ENCODE measurements around the gene NEURL4.
A peak's percentile ranks its signal among the peaks of the same experiment; 100 is the strongest.

Gene NEURL4

DNA sequence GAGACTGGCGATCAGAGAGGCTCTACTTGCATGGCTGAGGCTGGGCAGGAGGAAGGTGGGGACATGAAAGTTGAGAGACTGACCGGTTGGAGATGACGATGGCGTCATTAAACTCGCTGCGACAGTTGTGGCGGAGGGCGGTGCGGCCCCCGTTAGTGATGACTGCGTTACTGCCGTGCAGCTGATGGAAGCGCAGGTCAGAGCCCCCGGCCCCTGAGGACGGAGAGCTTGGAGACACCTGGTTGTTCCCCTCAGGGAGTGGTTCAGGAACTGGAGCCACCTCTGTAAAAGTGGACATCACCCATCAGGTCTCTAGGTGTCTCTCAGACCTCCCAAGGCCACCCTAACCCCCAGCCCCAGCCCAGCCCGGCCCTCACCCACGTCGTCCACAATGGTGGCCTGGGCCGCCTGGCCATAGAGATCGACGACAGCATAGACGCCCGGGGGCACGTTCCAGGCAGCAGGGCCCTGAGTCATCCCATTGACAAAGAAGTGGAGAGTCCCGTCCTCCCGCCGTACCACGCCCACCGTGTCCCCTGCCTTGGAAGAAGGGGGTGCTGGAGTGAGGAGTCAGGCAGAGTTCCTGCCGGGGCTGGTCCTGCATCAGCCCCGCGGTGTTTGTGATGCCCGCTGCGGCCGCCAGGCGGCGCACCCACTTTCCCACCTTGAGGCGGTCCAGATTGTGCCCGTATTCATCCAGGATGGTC lies 5.3 kb downstream of the NEURL4 start:
- no peak overlapping the region for H3K4me3 ChIP-seq (ENCODE audit: low read length)
- no peak for TF ChIP-seq ZNF274 (IDR thresholded peaks at IDR 0.05; ENCODE audit: low read depth, low read length)

DNA sequence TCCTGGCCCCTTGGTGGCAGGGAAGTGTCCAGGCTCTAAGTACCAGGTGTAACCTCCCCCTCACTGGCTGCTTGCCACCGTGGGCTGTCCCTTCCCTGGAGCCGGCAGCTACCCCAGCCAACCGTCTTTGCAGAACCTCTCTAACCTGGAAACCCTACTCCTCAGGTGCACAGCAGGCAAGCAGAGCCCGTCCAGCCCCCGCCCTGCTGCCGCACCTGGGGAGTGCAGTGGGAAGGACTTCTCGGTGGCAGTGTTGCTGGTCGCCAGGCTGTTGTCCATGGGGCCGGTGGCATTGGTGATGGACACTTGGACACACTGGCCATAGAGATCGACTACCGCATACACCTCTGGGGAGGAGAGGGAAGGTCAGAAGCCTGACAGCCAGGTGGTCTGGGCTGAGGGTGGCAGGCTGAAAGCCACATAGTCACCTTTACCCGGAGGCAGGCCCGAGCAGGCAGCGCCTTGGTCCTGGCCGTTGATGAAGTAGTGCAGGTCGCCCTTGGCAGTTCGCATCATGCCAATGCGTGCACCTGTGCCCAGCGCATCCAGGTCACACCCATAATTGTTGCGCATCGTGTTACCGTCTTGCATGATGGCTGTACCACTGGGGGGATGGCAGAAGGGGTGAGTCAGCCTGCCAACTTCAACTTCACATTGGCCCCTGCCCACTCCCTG lies 6.5 kb downstream of the NEURL4 start:
- no peak overlapping the region for H3K4me3 ChIP-seq (ENCODE audit: low read length)
- no peak for TF ChIP-seq ZNF274 (IDR thresholded peaks at IDR 0.05; ENCODE audit: low read depth, low read length)

DNA sequence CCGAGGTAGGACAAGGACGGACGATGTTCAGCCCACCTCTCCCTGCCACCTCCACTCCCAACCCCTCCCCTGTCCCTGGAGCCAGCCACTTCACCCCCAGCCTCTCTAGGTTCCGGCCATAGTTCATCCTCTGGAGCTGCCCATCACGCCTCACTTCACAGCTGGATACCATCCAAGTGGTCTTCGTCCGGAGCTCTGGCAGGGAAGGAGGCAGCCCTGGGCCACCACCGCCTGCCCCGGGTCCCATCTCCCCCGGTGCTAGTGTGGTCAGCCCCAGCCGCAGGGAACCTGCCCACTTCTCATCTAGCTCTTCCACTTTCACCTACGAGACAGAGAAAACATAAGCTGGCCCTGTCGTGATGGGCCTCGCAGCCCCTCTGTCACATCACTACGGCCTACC lies 7.7 kb downstream of the NEURL4 start:
- no peak overlapping the region for H3K4me3 ChIP-seq (ENCODE audit: low read length)
- no peak for TF ChIP-seq ZNF274 (IDR thresholded peaks at IDR 0.05; ENCODE audit: low read depth, low read length)

DNA sequence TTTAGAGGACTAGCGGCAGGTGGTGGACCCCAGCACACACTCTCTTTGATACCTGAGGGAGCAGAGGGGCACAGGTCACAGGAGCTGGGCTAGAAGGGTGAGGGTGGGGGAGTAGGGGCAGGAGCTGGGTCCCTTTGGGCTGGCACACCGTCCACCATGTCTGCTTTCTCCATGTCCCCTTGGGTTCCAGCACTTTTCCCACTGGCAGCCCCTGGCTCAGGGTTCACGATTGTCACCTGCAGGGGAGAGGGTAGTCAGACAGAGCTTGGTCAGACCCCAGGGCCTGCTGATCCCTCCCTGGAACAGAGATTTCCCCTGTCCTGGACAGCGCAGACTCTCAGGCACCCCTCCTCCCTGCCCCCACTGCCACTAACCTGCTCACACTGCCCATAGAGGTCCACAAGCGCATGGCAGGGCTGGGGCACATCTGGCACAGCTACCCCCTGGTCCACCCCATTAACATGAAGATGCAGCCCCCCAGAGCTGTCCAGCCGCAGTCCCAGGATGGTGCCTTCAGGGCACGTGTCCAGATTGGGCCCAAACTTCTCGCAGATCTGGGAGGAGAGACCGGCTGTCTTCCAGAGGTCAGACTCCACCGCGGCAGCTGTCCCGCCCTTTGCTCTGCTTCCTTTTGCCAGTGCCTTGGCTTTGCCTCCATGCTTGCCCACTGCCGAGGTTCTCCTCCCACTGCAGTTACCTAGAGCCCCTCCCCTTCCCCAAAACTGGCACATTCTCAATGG lies 10.8 kb downstream of the NEURL4 start:
- no peak overlapping the region for H3K4me3 ChIP-seq (ENCODE audit: low read length)
- no peak for TF ChIP-seq ZNF274 (IDR thresholded peaks at IDR 0.05; ENCODE audit: low read depth, low read length)

DNA sequence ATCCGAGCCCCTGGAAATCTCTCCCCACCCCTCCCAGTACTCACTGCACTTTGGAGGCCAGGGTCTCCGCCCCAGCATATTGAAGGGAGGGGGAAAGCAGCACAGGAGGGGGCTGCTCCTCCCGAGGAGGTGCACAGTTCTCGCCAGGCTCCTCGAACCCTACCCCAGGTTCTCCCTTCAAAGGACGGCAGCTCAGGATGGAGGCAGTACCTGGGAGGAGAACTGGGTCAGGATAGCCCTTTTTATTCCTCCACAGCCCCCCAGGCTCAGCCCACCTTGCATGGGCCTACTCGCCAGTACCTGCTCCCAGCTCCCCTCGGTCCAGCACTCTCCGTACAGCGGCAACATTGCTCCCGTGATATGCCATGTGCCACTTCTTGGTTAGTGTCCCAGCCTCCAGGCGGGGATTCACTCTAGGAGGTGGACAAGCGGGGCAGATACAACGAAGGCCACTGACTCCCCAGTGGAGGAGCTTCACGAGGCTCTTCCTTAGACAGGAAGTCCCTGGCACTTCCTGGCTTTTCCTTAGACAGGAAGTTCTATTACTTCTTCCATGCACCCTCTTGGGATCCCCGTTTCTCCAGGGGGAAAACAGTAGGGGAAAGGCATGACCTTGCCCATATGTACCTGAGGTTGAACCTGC lies 11.9 kb downstream of the NEURL4 start:
- H3K4me3 ChIP-seq (ENCODE audit: low read length) = no peak overlapping the region
- TF ChIP-seq ZNF274 (IDR thresholded peaks at IDR 0.05; ENCODE audit: low read depth, low read length) = no peak

DNA sequence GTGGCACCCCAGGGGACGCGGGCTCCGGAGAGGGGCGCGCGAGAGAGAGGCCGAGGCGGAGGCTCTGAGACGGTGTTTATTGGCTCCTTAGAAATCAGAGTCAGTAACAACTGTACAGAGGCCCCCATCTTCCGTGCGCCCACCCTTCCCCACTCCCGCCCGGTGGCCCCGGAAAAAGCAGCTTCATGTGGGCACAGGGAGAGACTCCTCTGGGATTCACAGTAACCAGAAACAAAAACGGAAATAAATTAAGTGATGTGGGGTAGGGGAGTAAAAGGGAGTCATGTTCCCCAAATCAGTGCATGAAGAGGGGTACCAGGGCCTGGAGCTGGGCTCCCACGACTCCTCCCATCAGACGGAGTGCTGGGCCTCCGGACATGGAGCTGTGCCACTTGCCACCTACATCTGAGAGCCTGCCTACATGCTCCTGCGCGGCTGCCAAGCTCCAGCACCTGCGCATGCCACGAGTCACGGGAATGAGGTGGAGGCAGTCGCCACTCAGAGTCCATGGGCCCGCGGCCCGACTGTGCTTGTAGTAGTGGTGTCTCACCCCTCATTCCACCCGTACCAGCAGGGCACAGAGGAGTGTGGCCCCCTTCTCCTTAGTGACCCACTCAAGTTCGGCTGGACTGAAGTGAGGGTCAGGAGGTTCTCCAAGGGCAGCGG lies 13.4 kb downstream of the NEURL4 start:
- H3K4me3 ChIP-seq (ENCODE audit: low read length) = peak overlapping the region; percentile 79
- TF ChIP-seq ZNF274 (IDR thresholded peaks at IDR 0.05; ENCODE audit: low read depth, low read length) = no peak

DNA sequence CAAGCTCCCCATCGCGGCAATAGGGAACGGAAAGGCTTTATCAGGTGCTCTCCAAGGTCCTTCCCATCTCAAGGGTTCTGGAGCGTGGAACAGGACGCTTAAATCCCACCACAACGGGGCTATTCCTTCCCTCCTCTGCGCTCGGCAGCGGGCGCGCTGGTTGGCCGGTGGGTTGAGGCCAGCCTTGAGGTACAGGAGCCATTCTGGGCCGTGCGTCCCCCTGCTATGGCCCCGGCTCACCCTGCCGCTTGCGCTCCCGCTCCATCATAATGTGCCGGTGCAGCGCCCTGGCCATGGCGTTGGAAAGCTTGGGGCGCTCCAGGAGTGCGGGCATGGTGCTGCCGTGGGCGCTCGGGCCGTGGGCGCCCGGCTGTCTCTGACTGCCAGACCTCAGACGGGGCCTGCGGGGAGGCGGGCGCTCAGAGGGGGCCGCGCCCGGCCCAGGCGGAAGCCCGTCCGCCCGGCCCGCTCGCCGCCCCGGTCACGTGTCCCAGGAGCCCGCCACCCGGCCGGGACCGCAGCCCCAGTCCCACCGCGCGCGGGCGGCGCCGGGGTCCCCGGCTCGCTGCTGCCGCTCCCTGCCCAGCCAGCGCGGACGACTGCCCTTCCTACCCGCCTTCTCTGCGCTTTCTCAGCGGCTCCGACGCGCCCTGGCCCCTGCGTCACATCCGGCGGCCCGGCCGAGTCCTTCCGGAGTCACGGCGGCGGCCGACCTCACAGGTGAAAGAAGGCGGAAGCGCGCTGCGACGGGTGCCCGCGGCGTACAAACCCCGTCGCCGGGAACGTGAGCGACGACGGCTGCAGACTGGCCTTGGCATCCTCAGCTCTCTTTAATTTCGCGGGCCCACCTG lies 14.2 kb downstream of the NEURL4 start, which contains the start of gene GPS2:
Gene GPS2 (minus strand): TSS at position 642 of the 851 bp plus-strand sequence. CDS start 308 bp downstream, at position 334.
- H3K4me3 ChIP-seq (ENCODE audit: low read length) = peak within 1 kb of the TSS; percentile 79
- no peak for TF ChIP-seq ZNF274 (IDR thresholded peaks at IDR 0.05; ENCODE audit: low read depth, low read length)

DNA sequence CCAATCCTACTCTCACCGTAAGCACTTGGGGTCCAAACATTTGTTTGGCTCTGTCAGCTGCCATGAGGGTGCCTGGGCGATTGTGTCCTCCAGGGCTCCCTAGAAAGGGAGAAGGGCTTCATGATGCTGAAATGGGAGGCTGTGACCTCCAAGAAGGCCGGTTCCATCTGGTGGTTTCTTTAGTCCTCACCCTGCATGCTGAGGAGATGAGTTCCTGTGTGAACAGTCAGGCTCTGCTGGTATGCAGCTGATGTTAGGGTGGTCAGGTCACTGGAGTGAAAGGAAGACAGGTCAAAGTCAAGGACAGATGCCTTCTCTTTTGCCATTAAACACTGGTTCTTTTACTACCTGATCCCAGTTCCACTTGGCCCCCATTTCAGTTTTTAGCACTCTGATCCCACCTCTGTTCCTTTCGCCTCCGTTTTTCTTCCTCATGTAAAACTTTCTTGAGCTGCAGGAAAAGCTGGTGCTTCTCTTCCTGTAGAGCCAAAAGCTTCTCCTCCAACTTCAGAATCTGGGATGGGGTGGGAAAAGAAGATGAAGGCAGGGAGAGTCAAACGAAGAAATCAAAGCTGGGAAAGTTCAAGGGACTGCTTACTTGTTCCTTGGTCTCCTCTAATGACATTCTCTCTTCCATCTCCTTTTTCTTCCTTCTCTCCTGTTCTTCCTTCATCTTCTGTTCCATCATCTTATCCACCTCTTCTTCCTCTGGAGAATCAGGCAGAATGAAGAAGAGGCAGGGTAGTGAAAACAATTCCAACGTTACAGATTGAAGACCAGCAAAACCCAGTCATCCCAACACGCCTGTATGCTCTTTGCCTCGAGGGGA lies 15.0 kb downstream of the NEURL4 start:
- TF ChIP-seq ZNF274 (IDR thresholded peaks at IDR 0.05; ENCODE audit: low read depth, low read length) = no peak
- H3K4me3 ChIP-seq (ENCODE audit: low read length) = peak overlapping the region; percentile 79

DNA sequence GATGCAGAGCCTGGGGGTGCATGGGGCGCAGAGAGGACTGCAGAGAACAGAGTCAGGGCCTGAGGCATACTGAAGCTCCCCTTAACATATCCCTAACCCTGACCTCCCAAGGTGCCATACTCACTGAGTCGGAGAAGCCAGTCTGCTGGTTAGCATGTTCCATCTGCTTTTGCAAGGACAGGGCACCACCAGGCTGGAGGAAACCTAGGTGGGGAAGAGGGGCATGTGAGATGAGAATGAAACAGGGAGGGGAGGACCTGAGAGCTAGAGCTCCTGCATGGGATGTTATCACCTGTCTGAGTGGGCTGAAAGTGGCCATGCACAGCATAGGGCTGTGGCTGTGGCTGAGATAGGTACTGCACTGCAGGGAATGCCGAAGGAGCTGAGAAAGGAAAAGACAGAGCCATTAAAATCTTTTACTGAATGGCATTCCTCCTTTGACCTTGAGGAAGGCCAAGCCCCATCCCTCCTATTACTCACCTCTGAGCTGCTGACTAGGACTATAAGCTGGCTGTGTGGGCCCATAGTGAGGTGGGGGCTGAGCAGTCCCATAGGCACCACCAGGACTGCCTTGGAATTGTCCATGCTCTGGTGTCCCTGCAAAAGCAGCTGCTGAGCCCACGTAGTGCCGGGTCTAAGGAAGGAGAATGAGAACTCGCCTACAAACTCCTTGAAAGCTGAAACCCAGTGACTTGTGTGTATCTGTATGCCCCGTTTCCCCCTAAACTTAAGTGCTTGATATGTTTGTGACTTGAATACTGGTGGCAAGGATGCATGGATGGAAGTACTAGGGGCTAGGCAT lies 15.8 kb downstream of the NEURL4 start:
- H3K4me3 ChIP-seq (ENCODE audit: low read length) = no peak overlapping the region

DNA sequence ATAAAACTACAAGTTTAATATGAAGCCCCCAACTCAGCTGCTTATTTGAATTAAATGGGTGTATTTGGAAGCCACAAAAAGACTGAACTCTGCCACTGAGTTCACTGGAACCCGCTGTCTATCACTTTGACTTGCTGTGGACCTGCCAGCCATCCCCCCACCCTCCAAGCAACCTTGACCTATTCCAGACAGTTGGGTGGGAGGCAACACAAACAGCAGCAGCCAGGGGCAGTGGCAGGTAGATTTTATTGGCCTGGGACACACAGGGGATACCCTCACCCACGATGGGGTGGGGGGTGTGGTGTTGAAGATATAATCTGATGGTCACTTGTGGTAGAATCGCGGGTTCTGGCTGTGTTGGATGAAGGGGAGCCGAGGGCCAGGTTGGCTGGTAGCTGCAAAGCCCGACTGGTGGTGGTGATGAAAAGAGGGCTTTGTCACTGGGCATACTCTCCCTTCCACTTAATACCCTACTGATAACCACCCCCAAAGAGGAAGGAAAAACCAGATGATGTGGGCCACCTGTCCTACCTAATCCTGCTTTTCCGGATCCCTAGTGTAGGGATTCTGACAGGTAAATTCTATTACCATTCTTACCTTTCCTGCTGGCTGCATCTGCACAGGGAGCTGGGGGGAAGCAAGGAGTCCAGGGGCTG lies 16.6 kb downstream of the NEURL4 start:
- H3K4me3 ChIP-seq (ENCODE audit: low read length) = no peak overlapping the region
- no peak for TF ChIP-seq ZNF274 (IDR thresholded peaks at IDR 0.05; ENCODE audit: low read depth, low read length)

More for the DNA sequence above, 15.8 kb downstream of the NEURL4 start:
- TF ChIP-seq ZNF274 (IDR thresholded peaks at IDR 0.05; ENCODE audit: low read depth, low read length) = no peak

Measured in GM08714 (cell line).